Endothelial cell of umbilical vein (primary cell): ENCODE data around the gene ZMIZ1. TPM values are rescaled to one million over a fixed set of nuclear protein-coding genes. Genes with fewer than 3 reads are reported as not detected.

ENCODE experiments used
- BruUV-seq: library from RNA; stranded (reverse); fragments of 400-500 nt; replicated peaks from 2 replicates; lab custom pipeline; 2021; lab: Mats Ljungman, UMichigan
- CTCF ChIA-PET: fragments of 300-600, 350-600 bp; sonication (Branson Sonifier 250); formaldehyde crosslinking; loops from one replicate; lab custom pipeline; 2021; ENCODE audit warnings: antibody characterized with exemption, inconsistent platforms; lab: Charles Lee
- POLR2A ChIA-PET: fragments of 300-600, 350-600 bp; sonication (Branson Sonifier 250); formaldehyde crosslinking; loops from one replicate; lab custom pipeline; 2021; ENCODE audit warnings: antibody characterized with exemption, inconsistent platforms; lab: Charles Lee
- DNase-seq: peaks from one replicate; pipeline ENCODE4 v3.0.0-alpha.2; 2011; ENCODE audit warnings: low read depth, low spot score
- FAIRE-seq: peaks from 2 replicates; lab custom pipeline; 2011; peaks lifted over from hg19 to GRCh38; lab: Jason Lieb, UNC
- H2AFZ ChIP-seq: 2 replicates; pipeline ENCODE4 v1.6.0; 2012; ENCODE audit warnings: low read depth, low read length, control low read depth, inconsistent platforms
- H3K27ac ChIP-seq: 2 replicates; pipeline ENCODE4 v1.5.1; 2011; ENCODE audit warnings: low read depth, mild to moderate bottlenecking, control low read depth, low read length, moderate library complexity; ENCODE audit not compliant: insufficient read depth
- H3K27me3 ChIP-seq, 2 experiments: 2 replicates each; pipeline versions ENCODE4 v1.6.0 to v1.6.1; 2011; ENCODE audit warnings: low read length in 2 of 2, mixed read lengths in 1 of 2; ENCODE audit not compliant: control insufficient read depth in 2 of 2, insufficient read depth in 2 of 2
- H3K36me3 ChIP-seq, 2 experiments: 2 replicates in 1 of 2; 3 replicates in 1 of 2; pipeline ENCODE4 v1.5.1; 2011; ENCODE audit warnings: low read length in 2 of 2, mild to moderate bottlenecking in 1 of 2, moderate library complexity in 1 of 2; ENCODE audit not compliant: control insufficient read depth in 2 of 2, insufficient read depth in 2 of 2; ENCODE audit errors: extremely low read depth in 1 of 2
- H3K4me1 ChIP-seq: 3 replicates; pipeline ENCODE4 v1.5.1; 2011; ENCODE audit warnings: mild to moderate bottlenecking, low read length; ENCODE audit not compliant: control insufficient read depth, insufficient read depth; ENCODE audit errors: extremely low read depth
- H3K4me2 ChIP-seq: 2 replicates; pipeline ENCODE4 v1.6.1; 2011; ENCODE audit warnings: low read length, control low read depth, mixed read lengths; ENCODE audit not compliant: insufficient read depth
- H3K4me3 ChIP-seq, 3 experiments: fragments of 200-600 bp in 1 of 3; sonication (generic), shearing (Covaris generic) in 1 of 3; replicated peaks in 1 of 3; 2 replicates each; pipeline ENCODE4 v1.5.1; 2011 to 2016; ENCODE audit warnings: control low read depth in 3 of 3, low read length in 3 of 3, mild to moderate bottlenecking in 2 of 3, inconsistent platforms in 1 of 3, low read depth in 1 of 3, moderate library complexity in 1 of 3; ENCODE audit not compliant: insufficient read depth in 1 of 3
- H3K79me2 ChIP-seq: 2 replicates; pipeline ENCODE4 v1.6.0; 2012; ENCODE audit warnings: low read length, inconsistent platforms; ENCODE audit not compliant: control insufficient read depth, insufficient read depth
- H3K9ac ChIP-seq: replicated peaks from 2 replicates; pipeline ENCODE3; 2011; ENCODE audit warnings: low read length, control low read depth; ENCODE audit not compliant: insufficient read depth; ENCODE audit errors: extremely low read depth
- H3K9me1 ChIP-seq: replicated peaks from 3 replicates; pipeline ENCODE4 v1.6.0; 2011; ENCODE audit warnings: mild to moderate bottlenecking, low read length; ENCODE audit not compliant: control insufficient read depth, insufficient read depth; ENCODE audit errors: extremely low read depth
- H3K9me3 ChIP-seq: replicated peaks from 2 replicates; pipeline ENCODE4 v1.5.1; 2012; ENCODE audit warnings: low read length, inconsistent platforms; ENCODE audit not compliant: control insufficient read depth, insufficient read depth
- H4K20me1 ChIP-seq: replicated peaks from 2 replicates; pipeline ENCODE3; 2011; ENCODE audit warnings: mild to moderate bottlenecking, low read length; ENCODE audit not compliant: control insufficient read depth, insufficient read depth; ENCODE audit errors: extremely low read depth
- EZH2 ChIP-seq: IDR thresholded peaks from 2 replicates; pipeline ENCODE4 v1.6.1; 2012; ENCODE audit warnings: borderline replicate concordance, low read depth, mild to moderate bottlenecking, moderate library complexity, low read length, inconsistent platforms; ENCODE audit not compliant: severe bottlenecking
- FOS ChIP-seq: IDR thresholded peaks from 2 replicates; pipeline ENCODE4 v1.6.1; 2011; ENCODE audit warnings: mild to moderate bottlenecking, low read length, moderate library complexity, borderline replicate concordance; ENCODE audit not compliant: insufficient read depth
- GATA2 ChIP-seq: IDR thresholded peaks from 2 replicates; pipeline ENCODE4 v1.7.0; 2011; ENCODE audit warnings: low read depth, mild to moderate bottlenecking, moderate library complexity, mixed read lengths, low read length; ENCODE audit not compliant: insufficient read length, insufficient read depth
- JUN ChIP-seq: IDR thresholded peaks from 2 replicates; pipeline ENCODE4 v1.6.1; 2011; ENCODE audit warnings: borderline replicate concordance, low read depth; ENCODE audit not compliant: insufficient read length, insufficient read depth
- MYC ChIP-seq: IDR thresholded peaks from one replicate; pipeline ENCODE4 v1.6.1; 2011; ENCODE audit warnings: mild to moderate bottlenecking, low read depth, low read length
- POLR2A ChIP-seq: IDR thresholded peaks from 2 replicates; pipeline ENCODE4 v1.6.1; 2012; ENCODE audit warnings: low read depth, mild to moderate bottlenecking, control low read depth, low read length
- POLR2AphosphoS5 ChIP-seq: IDR thresholded peaks from 2 replicates; pipeline ENCODE4 v1.6.1; 2012; ENCODE audit warnings: low read depth, mild to moderate bottlenecking, control low read depth, low read length, moderate library complexity; ENCODE audit not compliant: insufficient read depth
- dilution Hi-C: fragments of 300-500 bp; cut with MboI; formaldehyde crosslinking; loops from one replicate; pipeline ENCODE4 v1.15.0; 2019; ENCODE audit warnings: low sequenced_read_pairs; ENCODE audit not compliant: extremely low pct_ligation_motif_present
- intact Hi-C: fragments of 100-400 bp; cut with micrococcal nuclease; formaldehyde crosslinking; loops from one replicate; pipeline ENCODE4 v1.10.0; 2022
- polyA plus RNA-seq, 4 experiments: library from polyadenylated mRNA; depleted of rRNA in 3 of 4; stranded (reverse) in 3 of 4; unstranded in 1 of 4; fragments of >200 nt; gene quantifications; 2 replicates each; pipeline versions ENCODE4 v1.2.1 to v1.2.3, GENCODE V29; 2011 to 2012; ENCODE audit warnings: missing spikeins in 1 of 4
- total RNA-seq: library from RNA; stranded (reverse); gene quantifications from 2 replicates; pipeline ENCODE4 v1.2.3, GENCODE V29; 2021
- TF ChIP-seq, protein P1 (sequence below): IDR thresholded peaks from 2 replicates; pipeline ENCODE4 v1.6.1; 2011; ENCODE audit not compliant: insufficient read depth, insufficient read length
- TF ChIP-seq, protein P2 (sequence below), 2 donors: IDR thresholded peaks; 1 replicate in 1 of 2; 2 replicates in 1 of 2; pipeline ENCODE4 v1.5.1; 2011; ENCODE audit warnings: low read length in 2 of 2, mild to moderate bottlenecking in 2 of 2, moderate library complexity in 2 of 2, control low read depth in 1 of 2, inconsistent platforms in 1 of 2, low read depth in 1 of 2; ENCODE audit not compliant: insufficient read depth in 1 of 2; ENCODE audit errors: extremely low read depth in 1 of 2

ZMIZ1 gene
- total and polyA plus RNA-seq, 2 donors (not counting 3 experiments of a cell fraction or from before 2014, with no cell fraction given), result 12.5 to 46.7 TPM

DNA sequence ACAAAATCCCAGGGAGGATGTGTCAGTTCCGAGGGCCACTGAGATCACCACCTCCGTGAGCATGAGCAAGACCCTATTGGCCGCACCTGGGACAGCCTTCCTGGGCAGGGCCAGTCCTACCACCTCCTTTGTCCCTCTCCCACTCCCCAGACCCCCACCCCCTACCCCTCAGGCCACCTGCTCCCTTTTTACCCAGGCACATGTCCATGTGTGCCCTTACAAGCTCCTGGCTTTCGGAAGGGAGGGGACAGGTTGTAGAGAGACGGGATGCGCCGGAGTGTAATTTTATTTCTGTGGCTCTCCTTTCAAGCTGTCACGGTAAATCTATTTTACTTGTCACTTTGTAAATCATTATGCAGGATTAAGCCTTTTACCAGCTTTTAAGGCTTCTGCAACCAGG is 20.9 kb downstream of the ZMIZ1 start:
- no TSS peak for BruUV-seq
- Histone ChIP-seq H3K36me3 (no peaks in the 10 kb centered on the region), H2AFZ (no peak overlapping the region), H3K79me2 (peaks cover 84% of the 10 kb centered on the region), H3K4me3 (no peak overlapping the region), H3K9me3 (no peaks in the 10 kb centered on the region), H3K27ac (no peak overlapping the region), H3K4me1 (peaks cover 15% of the 10 kb centered on the region), H3K27me3 (no peaks in the 10 kb centered on the region), H3K9me1 (no peaks in the 10 kb centered on the region), H4K20me1 (no peaks in the 10 kb centered on the region), H3K4me2 (no peak overlapping the region), H3K9ac (no peak overlapping the region)
- no peak for FAIRE-seq
- POLR2A ChIA-PET, result no interaction called here
- DNase-seq, result no peak
- dilution Hi-C loops (no loop called here), intact Hi-C loops (no loop called here)
- CTCF ChIA-PET, result interaction anchor here (1.3 to 1.4 kb wide), 2 partner anchors 12 to 106 kb away, joined by 3 read pairs; no protein-coding TSS in a partner anchor
- TF ChIP-seq MYC, result no peak
- TF ChIP-seq POLR2A, result no peak
- TF ChIP-seq, protein P1, sequence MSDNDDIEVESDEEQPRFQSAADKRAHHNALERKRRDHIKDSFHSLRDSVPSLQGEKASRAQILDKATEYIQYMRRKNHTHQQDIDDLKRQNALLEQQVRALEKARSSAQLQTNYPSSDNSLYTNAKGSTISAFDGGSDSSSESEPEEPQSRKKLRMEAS, result no peak
- TF ChIP-seq JUN, result no peak
- TF ChIP-seq, protein P2, sequence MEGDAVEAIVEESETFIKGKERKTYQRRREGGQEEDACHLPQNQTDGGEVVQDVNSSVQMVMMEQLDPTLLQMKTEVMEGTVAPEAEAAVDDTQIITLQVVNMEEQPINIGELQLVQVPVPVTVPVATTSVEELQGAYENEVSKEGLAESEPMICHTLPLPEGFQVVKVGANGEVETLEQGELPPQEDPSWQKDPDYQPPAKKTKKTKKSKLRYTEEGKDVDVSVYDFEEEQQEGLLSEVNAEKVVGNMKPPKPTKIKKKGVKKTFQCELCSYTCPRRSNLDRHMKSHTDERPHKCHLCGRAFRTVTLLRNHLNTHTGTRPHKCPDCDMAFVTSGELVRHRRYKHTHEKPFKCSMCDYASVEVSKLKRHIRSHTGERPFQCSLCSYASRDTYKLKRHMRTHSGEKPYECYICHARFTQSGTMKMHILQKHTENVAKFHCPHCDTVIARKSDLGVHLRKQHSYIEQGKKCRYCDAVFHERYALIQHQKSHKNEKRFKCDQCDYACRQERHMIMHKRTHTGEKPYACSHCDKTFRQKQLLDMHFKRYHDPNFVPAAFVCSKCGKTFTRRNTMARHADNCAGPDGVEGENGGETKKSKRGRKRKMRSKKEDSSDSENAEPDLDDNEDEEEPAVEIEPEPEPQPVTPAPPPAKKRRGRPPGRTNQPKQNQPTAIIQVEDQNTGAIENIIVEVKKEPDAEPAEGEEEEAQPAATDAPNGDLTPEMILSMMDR (IDR thresholded peaks at IDR 0.05; ENCODE audit: extremely low read depth in 1 of 2, insufficient read depth in 1 of 2, low read depth in 1 of 2, low read length in 2 of 2), result no peak
- TF ChIP-seq GATA2, result no peak
- no peak for TF ChIP-seq FOS
- no peak for TF ChIP-seq EZH2
- no peak for TF ChIP-seq POLR2AphosphoS5
